H1 (cell line): ENCODE results near the gene FAM227B. TPM values are rescaled to one million over a fixed set of nuclear protein-coding genes. Genes with fewer than 3 reads are reported as not detected.

Experiments used
- CTCF ChIA-PET: fragments of 300-600 bp; sonication (Branson Sonifier 250); formaldehyde crosslinking; loops from one replicate; lab custom pipeline; 2021; ENCODE audit not compliant: partially characterized antibody; lab: Charles Lee
- POLR2A ChIA-PET: fragments of 300-600 bp; sonication (Branson Sonifier 250); formaldehyde crosslinking; loops from one replicate; lab custom pipeline; 2021; ENCODE audit warnings: inconsistent platforms; ENCODE audit not compliant: partially characterized antibody; lab: Charles Lee
- DNase-seq, 2 experiments: peaks; one replicate each; pipeline versions ENCODE4 v3.0.0 to v3.0.0-alpha.2; 2010 to 2022; ENCODE audit warnings: low spot score in 2 of 2, low read depth in 1 of 2, mixed read lengths in 1 of 2
- FAIRE-seq: peaks from 2 replicates; lab custom pipeline; 2011; peaks lifted over from hg19 to GRCh38; lab: Jason Lieb, UNC
- H2AFZ ChIP-seq: 2 replicates; pipeline ENCODE4 v1.8.1; 2012; ENCODE audit warnings: low read length, inconsistent platforms
- H2AK5ac ChIP-seq: 2 replicates; pipeline ENCODE4 v1.6.1; 2013; ENCODE audit warnings: low read depth, low read length
- H2BK120ac ChIP-seq: replicated peaks from 2 replicates; pipeline ENCODE3; 2013; ENCODE audit warnings: low read depth, low read length, inconsistent platforms
- H2BK12ac ChIP-seq: 2 replicates; pipeline ENCODE4 v1.6.1; 2013; ENCODE audit warnings: low read depth, low read length
- H2BK15ac ChIP-seq: 2 replicates; pipeline ENCODE4 v1.6.1; 2013; ENCODE audit warnings: low read length
- H2BK20ac ChIP-seq: 2 replicates; pipeline ENCODE4 v1.6.1; 2013; ENCODE audit warnings: low read length
- H2BK5ac ChIP-seq: 2 replicates; pipeline ENCODE4 v1.6.1; 2013; ENCODE audit warnings: low read depth, low read length
- H3K14ac ChIP-seq: 2 replicates; pipeline ENCODE4 v1.6.1; 2013; ENCODE audit warnings: inconsistent platforms; ENCODE audit not compliant: insufficient read length
- H3K18ac ChIP-seq: 2 replicates; pipeline ENCODE4 v1.6.1; 2013; ENCODE audit warnings: low read length; ENCODE audit errors: extremely low read depth
- H3K23ac ChIP-seq: 2 replicates; pipeline ENCODE4 v1.6.1; 2013; ENCODE audit warnings: inconsistent platforms; ENCODE audit not compliant: insufficient read length
- H3K23me2 ChIP-seq: 2 replicates; pipeline ENCODE4 v1.6.1; 2013; ENCODE audit warnings: low read depth, low read length
- H3K27ac ChIP-seq: 2 replicates; pipeline ENCODE4 v1.6.1; 2011; ENCODE audit warnings: low read depth, low read length, inconsistent platforms
- H3K27me3 ChIP-seq, 4 experiments: replicated peaks in 1 of 4; 1 replicate in 1 of 4; 2 replicates in 3 of 4; pipeline versions ENCODE4 v1.6.1 to v1.8.1; 2011 to 2013; ENCODE audit warnings: low read length in 3 of 4, mild to moderate bottlenecking in 3 of 4, inconsistent platforms in 2 of 4, mixed read lengths in 2 of 4, moderate library complexity in 1 of 4; ENCODE audit not compliant: control insufficient read depth in 3 of 4, insufficient read depth in 3 of 4; ENCODE audit errors: extremely low read depth in 1 of 4
- H3K36me3 ChIP-seq, 4 experiments: 2 replicates each; pipeline versions ENCODE4 v1.6.1 to v1.8.1; 2011 to 2013; ENCODE audit warnings: mild to moderate bottlenecking in 4 of 4, low read length in 3 of 4, moderate library complexity in 2 of 4, control low read depth in 1 of 4, inconsistent platforms in 1 of 4; ENCODE audit not compliant: insufficient read depth in 4 of 4, control insufficient read depth in 2 of 4
- H3K4ac ChIP-seq: replicated peaks from 2 replicates; pipeline ENCODE3; 2013; ENCODE audit warnings: low read length, low read depth, mixed read lengths, inconsistent platforms; ENCODE audit not compliant: insufficient read length
- H3K4me1 ChIP-seq, 4 experiments: replicated peaks in 1 of 4; 1 replicate in 1 of 4; 2 replicates in 3 of 4; pipeline versions ENCODE4 v1.6.1 to v1.8.1; 2011 to 2013; ENCODE audit warnings: low read length in 3 of 4, inconsistent platforms in 2 of 4, mixed read lengths in 1 of 4; ENCODE audit not compliant: insufficient read depth in 4 of 4, control insufficient read depth in 3 of 4
- H3K4me2 ChIP-seq, 2 experiments: 2 replicates each; pipeline versions ENCODE4 v1.6.1 to v1.8.1; 2011 to 2013; ENCODE audit warnings: low read depth in 2 of 2, low read length in 2 of 2, control low read depth in 1 of 2, inconsistent platforms in 1 of 2, mild to moderate bottlenecking in 1 of 2; ENCODE audit not compliant: insufficient read depth in 1 of 2
- H3K4me3 ChIP-seq, 4 experiments: fragments of 200-600, 300-600 bp in 1 of 4; sonication (generic), shearing (Covaris generic), sonication (Bioruptor Twin) in 1 of 4; 2 replicates each; pipeline versions ENCODE4 v1.5.1 to v1.8.1; 2011 to 2016; ENCODE audit warnings: low read length in 4 of 4, low read depth in 3 of 4, control low read depth in 2 of 4, inconsistent platforms in 2 of 4, mild to moderate bottlenecking in 2 of 4, mixed read lengths in 1 of 4, moderate library complexity in 1 of 4; ENCODE audit not compliant: insufficient read depth in 2 of 4; ENCODE audit errors: extremely low read depth in 1 of 4
- H3K56ac ChIP-seq: replicated peaks from 2 replicates; pipeline ENCODE3; 2013; ENCODE audit warnings: low read depth, mild to moderate bottlenecking, mixed read lengths, low read length, inconsistent platforms; ENCODE audit not compliant: insufficient read length
- H3K79me1 ChIP-seq: 2 replicates; pipeline ENCODE4 v1.6.1; 2013; ENCODE audit warnings: low read depth, low read length, control low read depth
- H3K79me2 ChIP-seq, 2 experiments: 2 replicates each; pipeline versions ENCODE4 v1.6.1 to v1.8.1; 2012 to 2013; ENCODE audit warnings: low read length in 2 of 2, mild to moderate bottlenecking in 2 of 2, inconsistent platforms in 1 of 2; ENCODE audit not compliant: insufficient read depth in 2 of 2, control insufficient read depth in 1 of 2
- H3K9ac ChIP-seq, 4 experiments: replicated peaks in 1 of 4; 1 replicate in 1 of 4; 2 replicates in 3 of 4; pipeline versions ENCODE4 v1.6.1 to v1.8.1; 2011 to 2013; ENCODE audit warnings: low read depth in 3 of 4, low read length in 3 of 4, control low read depth in 2 of 4, mild to moderate bottlenecking in 2 of 4, moderate library complexity in 2 of 4, inconsistent platforms in 1 of 4; ENCODE audit errors: extremely low read depth in 1 of 4
- H3K9me3 ChIP-seq, 2 experiments: 2 replicates each; pipeline versions ENCODE4 v1.6.1 to v1.8.1; 2012 to 2013; ENCODE audit warnings: mild to moderate bottlenecking in 2 of 2, moderate library complexity in 2 of 2, control low read depth in 1 of 2, inconsistent platforms in 1 of 2, low read depth in 1 of 2, low read length in 1 of 2, mixed read lengths in 1 of 2; ENCODE audit not compliant: insufficient read depth in 2 of 2
- H4K20me1 ChIP-seq, 2 experiments: replicated peaks in 1 of 2; 2 replicates each; pipeline versions ENCODE3 to v1.8.1; 2011 to 2013; ENCODE audit warnings: inconsistent platforms in 2 of 2, low read length in 2 of 2, mild to moderate bottlenecking in 1 of 2; ENCODE audit not compliant: insufficient read depth in 2 of 2, control insufficient read depth in 1 of 2
- H4K5ac ChIP-seq: 2 replicates; pipeline ENCODE4 v1.6.1; 2013; ENCODE audit warnings: low read length, low read depth, mixed read lengths, inconsistent platforms; ENCODE audit not compliant: insufficient read length
- H4K8ac ChIP-seq: 2 replicates; pipeline ENCODE4 v1.8.0; 2013; ENCODE audit warnings: mild to moderate bottlenecking, moderate library complexity, low read length, inconsistent platforms; ENCODE audit not compliant: insufficient read depth; ENCODE audit errors: extremely low read depth
- H4K91ac ChIP-seq: replicated peaks from 2 replicates; pipeline ENCODE3; 2013; ENCODE audit warnings: low read length, mixed read lengths, inconsistent platforms; ENCODE audit not compliant: insufficient read length
- WGBS, 2 experiments: shearing (Covaris generic) in 1 of 2; methylation state at CpG; one replicate each; pipeline versions ENCODE4 v1.1.6 to v1.1.7; 2013 to 2015; ENCODE audit warnings: low lambda C conversion rate in 2 of 2, mixed read lengths in 2 of 2, inconsistent platforms in 1 of 2, low coverage in 1 of 2, missing lambda C conversion rate in 1 of 2; ENCODE audit not compliant: insufficient replicate concordance in 2 of 2, insufficient coverage in 1 of 2, insufficient read length in 1 of 2; ENCODE audit errors: extremely low coverage in 1 of 2, missing lambda C conversion rate in 1 of 2; 5-methylcytosine and 5-hydroxymethylcytosine counted together
- polyA plus RNA-seq, 7 experiments: library from polyadenylated mRNA; depleted of rRNA in 3 of 7; stranded (reverse) in 5 of 7; unstranded in 2 of 7; fragments of >200 nt in 5 of 7; fragments of 200-250 nt in 2 of 7; gene quantifications; 1 replicate in 5 of 7; 2 replicates in 1 of 7; 4 replicates in 1 of 7; pipeline versions ENCODE4 v1.2.1 to v1.2.3, GENCODE V29; 2011 to 2013; ENCODE audit warnings: missing spikeins in 2 of 7, mixed read lengths in 2 of 7
- total RNA-seq: library from RNA; stranded (reverse); fragmentation: NEBNext Ultra II Directional; extraction: Animal tissue kit (Norgen Biotek cat#: 25700); gene quantifications from 2 replicates; pipeline ENCODE4 v1.2.1, GENCODE V29; 2021
- TF ChIP-seq, protein P1 (sequence below): IDR thresholded peaks from 2 replicates; pipeline ENCODE4 v1.6.1; 2012; ENCODE audit warnings: inconsistent platforms

The FAM227B gene
- total and polyA plus RNA-seq, 2 of the 8 experiments (the other 6 are each of a cell fraction or from before 2014, with no cell fraction given), result 4.0 to 6.5 TPM

DNA sequence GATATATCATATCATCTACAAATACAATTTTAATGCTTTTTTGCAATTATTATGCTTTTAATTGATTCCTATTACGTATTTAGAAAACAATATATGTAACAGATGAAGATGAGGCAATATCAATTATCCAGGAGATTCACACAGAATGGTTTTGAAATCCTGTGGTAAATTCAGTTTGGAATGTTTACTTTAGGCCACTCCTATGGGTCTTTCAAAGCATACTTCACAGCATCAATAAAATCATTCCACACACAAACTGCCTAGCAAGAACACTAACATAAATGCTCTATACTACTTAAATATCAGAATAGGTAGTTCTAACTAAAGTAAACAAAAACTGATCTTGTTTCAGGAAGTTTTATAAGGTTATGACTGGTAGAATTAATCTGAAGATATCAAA lies 90.5 kb downstream of the FAM227B start:
- Histone ChIP-seq H4K5ac (no peak overlapping the region), H3K14ac (no peak overlapping the region), H3K56ac (no peak overlapping the region), H2AK5ac (no peak overlapping the region), H2BK15ac (no peak overlapping the region), H3K4me3 (no peak overlapping the region), H3K27me3 (no peaks in the 10 kb centered on the region), H3K27ac (no peak overlapping the region), H2BK5ac (no peak overlapping the region), H3K23ac (no peak overlapping the region), H3K79me2 (no peaks in the 10 kb centered on the region), H4K20me1 (no peaks in the 10 kb centered on the region), H3K9ac (no peak overlapping the region), H3K23me2 (no peaks in the 10 kb centered on the region), H4K91ac (no peak overlapping the region), H3K18ac (no peak overlapping the region), H2BK12ac (no peak overlapping the region), H2BK120ac (no peak overlapping the region), H2AFZ (no peak overlapping the region), H3K4ac (no peak overlapping the region), H4K8ac (no peak overlapping the region), H3K36me3 (no peaks in the 10 kb centered on the region), H3K9me3 (no peaks in the 10 kb centered on the region), H3K4me1 (no peaks in the 10 kb centered on the region), H2BK20ac (no peak overlapping the region), H3K4me2 (no peak overlapping the region), H3K79me1 (no peaks in the 10 kb centered on the region)
- FAIRE-seq, result no peak
- DNase-seq, result no peak
- ChIA-PET CTCF (no interaction called here), POLR2A (no interaction called here)
- TF ChIP-seq, protein P1, sequence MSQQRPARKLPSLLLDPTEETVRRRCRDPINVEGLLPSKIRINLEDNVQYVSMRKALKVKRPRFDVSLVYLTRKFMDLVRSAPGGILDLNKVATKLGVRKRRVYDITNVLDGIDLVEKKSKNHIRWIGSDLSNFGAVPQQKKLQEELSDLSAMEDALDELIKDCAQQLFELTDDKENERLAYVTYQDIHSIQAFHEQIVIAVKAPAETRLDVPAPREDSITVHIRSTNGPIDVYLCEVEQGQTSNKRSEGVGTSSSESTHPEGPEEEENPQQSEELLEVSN, result no peak
- 79% methylated on average over 1 of the region's 1 CpG; no CpG with 5 or more reads in 1 of the 2 experiments for WGBS, 2 experiments
